NCI-H2227 (cell line): ENCODE results near the gene IGF2.
"Not testable (repeated sequence)": the region's sequence is repeated elsewhere in the genome, so short reads cannot be mapped to it uniquely, and the experiment has no call there.

Source experiments
- DNase-seq: peaks from one replicate; lab custom pipeline; 2025; ENCODE audit not compliant: unreplicated experiment; lab: John Stamatoyannopoulos, UW

The IGF2 gene, protein sequence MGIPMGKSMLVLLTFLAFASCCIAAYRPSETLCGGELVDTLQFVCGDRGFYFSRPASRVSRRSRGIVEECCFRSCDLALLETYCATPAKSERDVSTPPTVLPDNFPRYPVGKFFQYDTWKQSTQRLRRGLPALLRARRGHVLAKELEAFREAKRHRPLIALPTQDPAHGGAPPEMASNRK

DNA sequence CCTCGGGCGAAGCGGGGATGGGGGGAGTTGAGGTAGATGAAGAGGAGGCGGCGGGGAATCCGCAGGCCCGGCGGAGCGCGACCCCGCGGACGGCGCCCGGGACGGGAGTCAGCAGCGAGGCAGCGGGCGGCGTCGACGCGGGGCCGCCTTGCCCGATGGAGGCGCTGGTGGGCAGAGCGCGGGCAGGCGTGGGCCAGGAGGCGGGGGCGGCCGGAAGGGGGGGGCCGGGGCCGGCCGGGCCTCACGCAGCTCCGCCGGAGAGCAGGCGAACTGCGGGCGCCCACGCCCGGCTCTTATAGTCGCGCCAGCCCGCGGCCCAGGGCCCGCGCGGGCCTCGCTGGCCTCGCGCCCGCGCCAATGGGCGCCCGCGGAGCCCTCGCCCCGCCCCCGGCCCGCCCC is at the start of gene IGF2:
TSS of gene IGF2 (minus strand) at position 267 of the 399 bp plus-strand sequence. CDS start 3,866 bp downstream, outside the sequence.
- peak; percentile 72 for DNase-seq

GRCh38 chr11:2188745-2189144 is 49.6 kb upstream of the IGF2 start:
- DNase-seq: no peak

DNA sequence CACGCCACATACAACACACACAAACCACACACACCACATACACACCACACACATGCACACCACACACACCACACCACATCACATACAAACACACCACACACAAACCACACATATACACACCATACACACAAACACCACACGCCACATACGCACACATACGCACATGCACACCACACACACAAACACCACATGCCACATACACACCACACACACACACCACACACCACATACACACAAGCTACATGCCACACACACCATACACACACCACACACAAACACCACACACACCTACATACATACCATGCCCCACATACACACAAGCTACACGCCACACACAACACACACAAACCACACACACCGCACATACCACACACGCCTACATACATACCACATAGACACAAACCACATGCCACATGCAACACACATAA is 48.1 kb upstream of the IGF2 start:
- DNase-seq: no peak

DNA sequence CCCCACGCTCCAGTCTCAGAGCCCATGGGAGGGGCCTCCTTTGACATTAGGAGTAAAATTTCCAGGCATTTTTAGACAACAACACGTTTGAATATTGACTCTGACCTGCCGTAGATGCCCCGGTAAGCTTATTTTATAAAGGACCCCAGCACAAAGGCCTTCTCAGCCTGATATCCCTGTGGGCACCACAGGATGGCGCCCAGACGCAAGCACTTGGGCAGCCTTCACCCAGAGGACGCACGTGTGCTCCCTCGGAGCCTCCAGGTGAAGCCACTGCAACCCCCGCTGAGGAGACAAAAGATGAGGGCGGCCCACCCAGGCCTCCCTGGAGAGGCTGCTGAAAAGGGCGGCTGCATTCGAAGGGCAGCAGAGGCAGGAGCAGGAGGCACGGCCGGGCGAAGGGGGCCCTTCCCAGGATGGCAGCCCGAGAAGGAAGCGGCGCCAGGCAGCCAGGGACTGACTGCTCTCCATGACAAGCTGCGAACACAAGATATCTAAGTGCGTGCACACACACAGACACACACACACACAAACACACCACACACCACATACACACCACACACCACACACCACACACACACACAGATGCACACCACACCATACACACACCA is 47.6 kb upstream of the IGF2 start:
- peak; percentile 57 for DNase-seq

DNA sequence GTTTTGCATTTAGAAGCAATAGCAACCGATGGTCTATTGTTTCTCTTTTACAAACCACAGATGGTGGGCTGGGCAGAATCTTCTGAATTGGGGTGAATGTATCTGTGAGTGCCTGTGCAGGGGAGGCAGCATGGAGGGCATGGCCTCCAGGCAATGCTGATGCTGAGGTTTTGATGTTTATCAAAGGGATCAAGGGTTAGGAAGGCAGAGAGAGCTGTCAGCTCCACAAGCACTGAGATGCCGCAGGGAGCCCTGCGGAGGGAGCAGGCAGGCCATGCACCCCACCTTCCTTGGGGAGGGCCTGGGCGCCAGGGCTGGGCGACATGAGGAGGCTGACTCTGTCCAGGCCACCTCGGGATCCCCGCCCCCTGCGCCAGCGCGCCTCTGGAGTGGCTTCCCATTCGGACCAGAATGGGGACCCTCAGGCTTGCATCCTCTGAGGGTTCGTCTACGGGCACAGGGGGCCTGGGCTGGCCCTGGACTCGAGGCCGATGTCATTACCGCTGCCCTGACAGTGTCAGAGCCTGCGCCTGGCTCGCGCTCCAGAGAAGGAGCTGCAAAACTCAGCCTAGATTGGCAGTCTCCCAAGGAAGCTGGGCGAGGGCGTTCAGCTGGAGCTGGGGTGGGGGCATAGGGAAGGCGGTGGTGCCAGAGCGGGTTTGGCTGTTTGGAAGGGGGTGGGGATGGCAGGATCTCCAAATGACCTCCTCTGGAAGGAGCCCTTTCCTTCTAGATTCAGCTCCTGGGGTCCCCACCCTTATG is 46.3 kb upstream of the IGF2 start:
- DNase-seq: no peak

- no peak for DNase-seq
Observed at GRCh38 chr11:2182692-2183474, 43.7 kb upstream of the IGF2 start.

DNA sequence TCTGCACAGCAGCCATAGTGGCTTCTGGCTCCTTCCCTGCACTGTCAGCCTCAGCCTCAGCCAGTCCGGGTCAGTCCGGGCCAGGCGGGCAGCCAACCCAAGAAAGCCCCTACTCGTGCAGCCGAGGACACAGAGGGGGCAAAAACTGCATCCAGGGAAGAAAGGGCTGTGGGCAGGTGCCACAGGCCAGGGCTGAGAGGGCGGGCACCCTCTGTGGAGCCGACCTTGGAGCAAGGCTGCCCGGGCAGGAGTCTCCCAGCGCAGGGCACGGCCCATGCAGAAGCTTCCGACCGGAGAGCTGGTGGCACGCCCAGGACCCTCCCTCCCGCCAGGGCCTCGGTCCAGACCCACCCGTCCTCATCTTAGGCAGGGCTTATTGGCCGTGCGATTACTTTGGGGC is 42.9 kb upstream of the IGF2 start:
- no peak for DNase-seq

DNA sequence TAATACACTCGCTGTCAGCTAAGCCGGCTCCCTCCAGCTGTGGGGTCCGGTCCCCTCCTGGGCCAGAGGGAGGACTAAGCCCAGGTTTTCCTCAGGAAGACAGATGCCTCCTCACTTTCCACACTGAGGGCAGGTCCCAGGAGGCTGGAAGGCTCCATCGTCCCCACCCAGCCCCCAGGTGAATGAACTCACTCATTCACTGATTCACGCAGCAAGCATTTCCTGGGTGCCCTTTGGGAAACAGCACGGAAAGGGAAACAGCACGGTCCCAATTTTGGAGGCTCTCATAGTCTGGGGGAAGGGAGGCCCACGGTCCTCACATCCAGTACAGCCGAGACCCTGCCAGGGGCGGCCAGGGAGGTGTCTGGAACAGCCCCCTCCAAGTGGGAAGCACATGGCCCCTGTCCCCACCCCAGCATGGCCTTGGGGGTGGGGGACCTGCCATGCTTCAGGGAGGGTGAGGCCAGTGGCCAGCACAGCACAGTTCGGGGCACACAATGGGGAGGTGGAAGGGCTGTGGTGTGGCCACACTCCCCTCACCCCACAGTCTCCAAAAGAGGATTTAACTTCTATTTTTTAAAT is 41.7 kb upstream of the IGF2 start:
- DNase-seq: no peak

DNA sequence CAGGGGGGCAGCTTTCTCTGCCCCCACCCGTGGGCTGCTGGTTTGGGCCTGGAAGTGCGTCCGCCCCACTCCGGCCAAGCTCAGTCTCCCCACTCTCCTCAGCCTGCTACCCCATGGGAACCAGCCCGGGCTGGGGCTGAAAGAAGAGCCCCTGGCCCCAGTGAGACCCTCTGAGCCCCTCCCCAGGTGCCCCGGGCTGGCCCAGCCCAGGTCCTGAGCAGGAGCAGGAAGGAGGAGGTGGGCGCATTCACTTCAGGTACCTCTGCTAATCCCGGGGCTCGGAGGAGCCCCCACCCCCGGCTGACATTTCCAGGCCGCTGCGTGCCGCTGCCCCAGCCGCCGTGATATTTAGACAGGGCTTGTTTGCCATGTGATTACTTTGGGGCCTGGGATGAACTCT is 41.2 kb upstream of the IGF2 start:
- DNase-seq: no peak

DNA sequence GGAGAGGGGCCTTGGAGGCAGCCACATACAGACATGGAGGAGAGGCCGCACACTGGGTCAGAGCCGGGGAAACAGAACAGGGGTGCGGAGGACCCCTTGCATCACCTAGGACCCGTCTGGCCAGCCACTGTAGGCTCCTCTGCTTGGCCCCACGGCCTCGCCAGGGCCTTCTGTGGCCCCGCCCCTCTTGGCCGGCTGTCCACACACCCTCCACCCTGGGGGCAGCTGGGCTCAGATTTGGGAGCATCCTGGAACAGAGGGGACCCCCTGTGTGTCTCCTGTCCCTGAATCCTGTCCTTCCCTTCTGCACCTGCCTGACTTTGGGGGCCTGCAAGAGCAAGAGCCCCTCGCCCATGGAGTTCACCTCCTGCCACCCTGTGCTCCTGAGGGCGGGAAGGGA is 40.3 kb upstream of the IGF2 start:
- no peak for DNase-seq

GRCh38 chr11:2178906-2179494 is 39.8 kb upstream of the IGF2 start:
- peak; percentile 42 for DNase-seq

GRCh38 chr11:2178055-2178773 is 39.0 kb upstream of the IGF2 start:
- not testable (repeated sequence) for DNase-seq

GRCh38 chr11:2177076-2177475 is 37.9 kb upstream of the IGF2 start:
- DNase-seq: peak; percentile 76

GRCh38 chr11:2176389-2176900 is 37.3 kb upstream of the IGF2 start:
- no peak for DNase-seq

GRCh38 chr11:2175659-2176058 is 36.5 kb upstream of the IGF2 start:
- no peak for DNase-seq

DNA sequence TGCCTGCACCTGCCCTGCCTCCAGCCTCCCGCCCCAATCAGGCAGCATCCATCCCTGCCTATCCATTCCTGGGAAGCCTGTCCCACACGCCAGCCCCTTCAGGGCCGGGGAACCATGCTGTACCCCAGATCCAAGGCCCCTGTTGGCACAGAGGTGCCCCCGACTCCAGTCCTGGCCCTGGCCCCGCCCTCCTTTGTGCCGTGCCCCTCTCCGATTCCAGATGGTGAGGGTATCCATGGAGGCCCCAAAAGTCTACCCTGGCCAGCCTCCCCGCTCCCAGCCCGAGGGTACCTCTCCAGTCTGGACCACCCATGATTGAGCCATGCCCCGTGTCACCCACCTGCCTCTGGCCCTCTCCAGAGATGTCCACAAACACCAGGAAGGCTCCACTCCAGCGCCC is 35.2 kb upstream of the IGF2 start:
- DNase-seq: no peak

DNA sequence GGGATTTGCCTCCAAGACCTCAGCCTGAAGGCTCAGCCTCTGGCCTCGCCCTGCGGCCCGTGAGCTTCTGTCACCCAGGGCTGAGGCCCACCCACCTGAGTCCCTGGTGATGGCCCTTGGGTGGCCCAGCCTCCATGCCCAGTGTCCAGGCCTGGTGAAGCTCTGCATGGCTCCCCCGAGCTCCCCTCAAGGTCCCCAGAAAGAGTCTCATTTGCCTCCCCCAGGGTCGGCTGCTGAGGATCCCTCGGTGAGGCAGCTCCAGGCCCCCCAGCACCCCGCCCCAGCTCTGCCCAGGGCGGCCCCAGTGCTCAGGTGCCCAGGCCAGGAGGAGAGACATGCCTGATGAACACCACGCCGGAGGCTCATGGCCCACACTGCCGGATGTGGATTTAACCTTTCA is 34.6 kb upstream of the IGF2 start:
- DNase-seq: no peak

DNA sequence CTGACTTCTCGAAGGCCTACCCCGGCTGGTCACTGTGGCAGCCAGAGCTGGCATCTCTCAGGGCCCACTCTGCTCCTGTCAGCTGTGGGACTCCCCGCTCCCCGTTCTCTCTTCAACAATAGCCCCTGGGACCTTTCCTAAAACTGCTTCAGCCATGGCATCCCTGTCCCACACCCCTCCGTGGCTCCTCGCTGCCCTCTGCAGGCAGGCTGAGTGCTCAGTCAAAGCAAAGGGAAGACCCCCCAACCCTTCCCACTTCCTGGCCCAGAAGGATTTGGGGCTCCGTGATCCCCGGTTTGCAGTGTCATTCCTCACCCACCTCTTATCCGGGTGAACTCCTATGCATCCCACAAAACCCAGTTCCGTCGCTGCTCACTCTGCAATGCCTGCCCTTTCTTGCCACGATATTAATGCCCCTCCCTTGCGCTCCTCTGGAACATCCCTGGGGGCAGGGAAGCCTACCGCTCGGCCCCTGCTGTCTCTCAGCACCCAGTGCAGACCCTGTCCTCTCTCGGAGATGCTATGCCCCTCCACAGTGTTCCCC is 34.0 kb upstream of the IGF2 start:
- DNase-seq: no peak

GRCh38 chr11:2172676-2173075 is 33.5 kb upstream of the IGF2 start:
- DNase-seq: no peak

DNA sequence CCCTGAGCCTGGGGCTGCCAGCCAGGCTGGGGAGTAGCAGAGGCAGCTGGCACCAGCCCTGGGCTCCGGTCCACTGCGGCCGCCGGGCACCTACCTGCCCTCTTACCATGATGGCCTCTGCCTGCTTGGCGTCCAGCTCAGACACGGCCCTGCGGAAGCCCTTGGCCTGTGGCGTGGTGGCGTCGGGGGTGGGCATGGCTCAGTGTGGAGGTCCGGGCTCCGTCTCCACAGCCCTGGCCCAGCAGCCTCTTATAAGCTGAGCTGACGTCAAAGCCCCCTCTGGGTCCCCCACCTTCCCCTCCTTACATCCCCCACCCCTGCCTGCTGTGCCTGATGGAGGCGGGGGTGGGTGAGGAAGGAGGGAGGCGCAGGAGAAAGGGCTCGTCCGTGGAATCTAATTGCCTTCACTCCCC is 32.4 kb upstream of the IGF2 start, which contains the start of gene TH:
TSS of gene TH (minus strand) at position 225 of the 413 bp plus-strand sequence. CDS start at position 196, 29 bp downstream.
- DNase-seq: no peak
